DMS79 (cell line): ENCODE measurements around the gene TMEM178B.
A peak's percentile ranks its signal among the peaks of the same experiment; 100 is the strongest.
"Not testable (repeated sequence)": the region's sequence is repeated elsewhere in the genome, so short reads cannot be mapped to it uniquely, and the experiment has no call there.

Experiments used
- DNase-seq: peaks from one replicate; lab custom pipeline; 2025; lab: John Stamatoyannopoulos, UW

TMEM178B gene

GRCh38 chr7:141073641-141074161 is at the start of gene TMEM178B:
Gene TMEM178B, plus strand, starts transcription at chr7:141074064.
- peak; percentile 8 for DNase-seq

GRCh38 chr7:141024668-141025067 is 49.2 kb upstream of the TMEM178B start:
- DNase-seq = no peak

- no peak for DNase-seq
Observed at GRCh38 chr7:141027043-141027442, 46.8 kb upstream of the TMEM178B start.

GRCh38 chr7:141028767-141029166 is 45.1 kb upstream of the TMEM178B start:
- DNase-seq = no peak

- DNase-seq = not testable (repeated sequence)
Observed at GRCh38 chr7:141032539-141033323, 41.1 kb upstream of the TMEM178B start.

- DNase-seq = not testable (repeated sequence)
Observed at GRCh38 chr7:141038100-141038499, 35.8 kb upstream of the TMEM178B start.

GRCh38 chr7:141039376-141039775 is 34.5 kb upstream of the TMEM178B start:
- no peak for DNase-seq

- no peak for DNase-seq
Observed at GRCh38 chr7:141042222-141043193, 31.4 kb upstream of the TMEM178B start.

- no peak for DNase-seq
Observed at GRCh38 chr7:141043616-141044015, 30.2 kb upstream of the TMEM178B start.

- no peak for DNase-seq
Observed at GRCh38 chr7:141045126-141045841, 28.6 kb upstream of the TMEM178B start.

- no peak for DNase-seq
Observed at GRCh38 chr7:141045842-141046620, 27.8 kb upstream of the TMEM178B start.

GRCh38 chr7:141053626-141054025 is 20.2 kb upstream of the TMEM178B start:
- no peak for DNase-seq

- DNase-seq = no peak
Observed at GRCh38 chr7:141055146-141055545, 18.7 kb upstream of the TMEM178B start.

GRCh38 chr7:141057788-141058187 is 16.1 kb upstream of the TMEM178B start:
- no peak for DNase-seq

- not testable (repeated sequence) for DNase-seq
Observed at GRCh38 chr7:141067856-141068255, 6.0 kb upstream of the TMEM178B start.

GRCh38 chr7:141071260-141071854 is 2.5 kb upstream of the TMEM178B start:
- peak; percentile 83 for DNase-seq

- DNase-seq = peak; percentile 61
Observed at GRCh38 chr7:141071855-141072547, 1.9 kb upstream of the TMEM178B start.

- peak; percentile 73 for DNase-seq
Observed at GRCh38 chr7:141072548-141073172, 1.2 kb upstream of the TMEM178B start.

GRCh38 chr7:141073173-141073640 is 657 bp upstream of the TMEM178B start:
- DNase-seq = no peak
